T-cell (primary cell): ENCODE measurements around the gene MUC21. TPM values are rescaled to one million over a fixed set of nuclear protein-coding genes. Genes with fewer than 3 reads are reported as not detected.
A peak's percentile ranks its signal among the peaks of the same experiment; 100 is the strongest.

Source experiments
- ATAC-seq, 4 experiments: fragments of 200-7000 bp in 3 of 4; fragments of 150-1000 bp in 1 of 4; cut with Tn5 transposase; replicated peaks in 1 of 4; 1 replicate in 3 of 4; 2 replicates in 1 of 4; pipeline ENCODE4 v1.10.0; 2021; ENCODE audit warnings: moderate library complexity in 3 of 4, mild to moderate bottlenecking in 2 of 4, moderate number of reproducible peaks in 1 of 4
- CTCF ChIA-PET, 2 donors: fragments of 300-600 bp; sonication (Branson Sonifier 250); formaldehyde crosslinking; loops; one replicate each; lab custom pipeline; 2022; ENCODE audit warnings: antibody characterized with exemption in 2 of 2; lab: Charles Lee
- POLR2A ChIA-PET, 2 donors: fragments of 300-600 bp; sonication (Branson Sonifier 250); formaldehyde crosslinking; loops; one replicate each; lab custom pipeline; 2022; ENCODE audit warnings: antibody characterized with exemption in 2 of 2; lab: Charles Lee
- DNase-seq, 35 experiments: peaks; one replicate each; pipeline versions ENCODE4 v3.0.0 to v3.0.0-alpha.2; 2013 to 2023
- H3K27ac ChIP-seq: one replicate; pipeline ENCODE4 v1.5.1; 2013; ENCODE audit warnings: low read length
- H3K27me3 ChIP-seq, 2 experiments: replicated peaks in 1 of 2; 1 replicate in 1 of 2; 2 replicates in 1 of 2; pipeline versions ENCODE4 v1.6.1 to v1.7.0; 2013; ENCODE audit warnings: low read length in 1 of 2, mixed read lengths in 1 of 2; ENCODE audit not compliant: control insufficient read depth in 2 of 2, insufficient read depth in 2 of 2; ENCODE audit errors: extremely low read depth in 1 of 2
- H3K36me3 ChIP-seq, 2 donors: 1 replicate in 1 of 2; 2 replicates in 1 of 2; pipeline versions ENCODE4 v1.6.1 to v1.7.0; 2013; ENCODE audit warnings: low read length in 1 of 2; ENCODE audit not compliant: control insufficient read depth in 2 of 2, insufficient read depth in 1 of 2; ENCODE audit errors: extremely low read depth in 1 of 2
- H3K4me1 ChIP-seq, 2 experiments: 1 replicate in 1 of 2; 2 replicates in 1 of 2; pipeline versions ENCODE4 v1.6.1 to v1.7.0; 2013; ENCODE audit warnings: low read length in 2 of 2, mixed read lengths in 1 of 2; ENCODE audit not compliant: insufficient read depth in 2 of 2, control insufficient read depth in 1 of 2; ENCODE audit errors: extremely low read depth in 1 of 2
- H3K4me3 ChIP-seq, 2 donors: 1 replicate in 1 of 2; 2 replicates in 1 of 2; pipeline versions ENCODE4 v1.5.1 to v1.7.0; 2013; ENCODE audit warnings: mild to moderate bottlenecking in 2 of 2, low read length in 1 of 2, moderate library complexity in 1 of 2; ENCODE audit not compliant: control insufficient read depth in 1 of 2; ENCODE audit errors: extremely low read depth in 1 of 2
- H3K9me3 ChIP-seq: 2 replicates; pipeline ENCODE4 v1.7.0; 2013
- H3K27ac Mint-ChIP-seq, 2 donors: one replicate each; pipeline ENCODE4 v1.8.0; 2020 to 2021; ENCODE audit warnings: mild to moderate bottlenecking in 2 of 2, mixed read lengths in 2 of 2
- H3K27me3 Mint-ChIP-seq, 2 donors: one replicate each; pipeline ENCODE4 v1.8.0; 2021 to 2022; ENCODE audit warnings: mixed read lengths in 2 of 2
- H3K36me3 Mint-ChIP-seq: one replicate; pipeline ENCODE4 v1.8.0; 2021; ENCODE audit warnings: mixed read lengths
- H3K4me1 Mint-ChIP-seq, 3 donors: one replicate each; pipeline ENCODE4 v1.8.0; 2020 to 2022; ENCODE audit warnings: mixed read lengths in 3 of 3, mild to moderate bottlenecking in 1 of 3
- H3K4me3 Mint-ChIP-seq, 3 donors: one replicate each; pipeline ENCODE4 v1.8.0; 2020 to 2022; ENCODE audit warnings: mild to moderate bottlenecking in 3 of 3, mixed read lengths in 3 of 3, moderate library complexity in 3 of 3
- H3K9me3 Mint-ChIP-seq, 3 donors: one replicate each; pipeline ENCODE4 v1.8.0; 2020 to 2022; ENCODE audit warnings: mixed read lengths in 3 of 3
- WGBS: methylation state at CpG from one replicate; pipeline ENCODE4 v1.1.5; 2013; ENCODE audit warnings: missing lambda C conversion rate; ENCODE audit not compliant: insufficient coverage; 5-methylcytosine and 5-hydroxymethylcytosine counted together
- total RNA-seq, 35 experiments: library from RNA in 6 of 35; stranded (reverse) in 6 of 35; fragments of 120-200 nt in 1 of 35; gene quantifications; one replicate each; pipeline versions ENCODE4 v1.2.1 to v1.2.4 and lab custom pipeline; 2013 to 2026

Gene MUC21
- total RNA-seq, 5 donors from 2014 or later (not counting 1 experiment from before 2014, with no cell fraction given) = not detected

- Histone ChIP-seq H3K4me1 (peaks cover 0 to 21% of the 10 kb centered on the region in 2 experiments), H3K9me3 (no peaks in the 10 kb centered on the region), H3K4me3 (peak overlapping the region; percentile 53 to 77), H3K36me3 (no peaks in the 10 kb centered on the region), H3K27me3 (peaks cover 8 to 32% of the 10 kb centered on the region in 2 experiments), H3K27ac (no peak overlapping the region)
- ChIA-PET POLR2A (interaction anchor here in 1 of 2 donors (0.5 kb wide), 1 partner anchor 273 kb away, joined by 4 read pairs; no protein-coding TSS in a partner anchor), CTCF (interaction anchor here in 1 of 2 donors (1.2 kb wide), 1 partner anchor 133 kb away, joined by 4 read pairs; no protein-coding TSS in a partner anchor)
- 92% methylated on average over 4 of the region's 9 CpGs for WGBS
- H3K4me3 Mint-ChIP-seq = peak overlapping the region; percentile 80 to 82 (median 82)
- DNase-seq (peak in 3 of 35 experiments; percentile 7 to 13 (median 11)), ATAC-seq (no peak)
- peaks cover 0 to 6% (median 0%) of the 10 kb centered on the region in 3 donors for H3K9me3 Mint-ChIP-seq
- peaks cover 15 to 23% (median 17%) of the 10 kb centered on the region in 3 donors for H3K4me1 Mint-ChIP-seq
- no peaks in the 10 kb centered on the region for H3K36me3 Mint-ChIP-seq
- peak overlapping the region; percentile 42 to 93 for H3K27ac Mint-ChIP-seq
- peaks cover 23 to 30% of the 10 kb centered on the region in 2 donors for H3K27me3 Mint-ChIP-seq
These were observed 28.7 kb upstream of the MUC21 start for GRCh38 chr6:30954631-30955366.

- 1% methylated on average over 34 of the region's 46 CpGs for WGBS
- H3K27me3 Mint-ChIP-seq = peaks cover 19 to 23% of the 10 kb centered on the region in 2 donors
These were observed 28.0 kb upstream of the MUC21 start for GRCh38 chr6:30955367-30956042.

GRCh38 chr6:30957716-30958115, 25.8 kb upstream of the MUC21 start:
- CTCF ChIA-PET = no interaction called here
- no peak overlapping the region for H3K27ac Mint-ChIP-seq

More at GRCh38 chr6:30955367-30956042, 28.0 kb upstream of the MUC21 start:
- Histone ChIP-seq H3K4me1 (peaks cover 0 to 21% of the 10 kb centered on the region in 2 experiments), H3K27ac (peak overlapping the region; percentile 30), H3K9me3 (no peaks in the 10 kb centered on the region), H3K36me3 (no peaks in the 10 kb centered on the region), H3K4me3 (peak overlapping the region; percentile 53 to 77), H3K27me3 (peaks cover 8 to 32% of the 10 kb centered on the region in 2 experiments)
- Mint-ChIP-seq H3K4me1 (peaks cover 15 to 23% (median 17%) of the 10 kb centered on the region in 3 donors), H3K4me3 (peak overlapping the region; percentile 80 to 82 (median 82)), H3K36me3 (no peaks in the 10 kb centered on the region), H3K27ac (peak overlapping the region; percentile 42 to 93), H3K9me3 (peaks cover 0 to 6% (median 0%) of the 10 kb centered on the region in 3 donors)
- peak; percentile 35 to 81 (median 70) for DNase-seq
- ATAC-seq = peak; percentile 90 to 94 (median 93)
- CTCF ChIA-PET = interaction anchor here in 1 of 2 donors (0.6 to 1.2 kb wide), 2 partner anchors 123 to 132 kb away, joined by 3 to 4 read pairs; no protein-coding TSS in a partner anchor
- POLR2A ChIA-PET = interaction anchor here in 1 of 2 donors (0.5 to 0.7 kb wide), 2 partner anchors 36 to 274 kb away, joined by 4 to 6 read pairs; no protein-coding TSS in a partner anchor

GRCh38 chr6:30960907-30961673, 22.4 kb upstream of the MUC21 start:
- Histone ChIP-seq H3K4me1 (peaks cover 0 to 21% of the 10 kb centered on the region in 2 experiments), H3K36me3 (no peaks in the 10 kb centered on the region), H3K27ac (no peak overlapping the region), H3K4me3 (no peak overlapping the region), H3K9me3 (no peaks in the 10 kb centered on the region), H3K27me3 (peaks cover 4 to 34% of the 10 kb centered on the region in 2 experiments)
- DNase-seq (no peak), ATAC-seq (no peak)
- POLR2A ChIA-PET = no interaction called here
- Mint-ChIP-seq H3K4me1 (peaks cover 2 to 25% (median 23%) of the 10 kb centered on the region in 3 donors), H3K27me3 (peaks cover 30 to 32% of the 10 kb centered on the region in 2 donors), H3K27ac (no peak overlapping the region), H3K9me3 (no peaks in the 10 kb centered on the region), H3K36me3 (no peaks in the 10 kb centered on the region), H3K4me3 (no peak overlapping the region)
- WGBS = 84% methylated on average over 5 of the region's 9 CpGs
- CTCF ChIA-PET = no interaction called here

More at GRCh38 chr6:30957716-30958115, 25.8 kb upstream of the MUC21 start:
- ATAC-seq (no peak), DNase-seq (no peak)
- Mint-ChIP-seq H3K9me3 (no peaks in the 10 kb centered on the region), H3K4me1 (peaks cover 15 to 23% (median 19%) of the 10 kb centered on the region in 3 donors), H3K36me3 (no peaks in the 10 kb centered on the region), H3K27me3 (peaks cover 8 to 13% of the 10 kb centered on the region in 2 donors), H3K4me3 (no peak overlapping the region)
- H3K4me1 ChIP-seq = peaks cover 0 to 21% of the 10 kb centered on the region in 2 experiments
- POLR2A ChIA-PET = no interaction called here
- no peak overlapping the region for H3K27ac ChIP-seq
- no peak overlapping the region for H3K4me3 ChIP-seq
- H3K36me3 ChIP-seq = no peaks in the 10 kb centered on the region
- 50% methylated on average over 1 of the region's 2 CpGs for WGBS
- no peaks in the 10 kb centered on the region for H3K9me3 ChIP-seq
- H3K27me3 ChIP-seq = peaks cover 4 to 28% of the 10 kb centered on the region in 2 experiments

GRCh38 chr6:30962716-30963115, 20.8 kb upstream of the MUC21 start:
- Mint-ChIP-seq H3K9me3 (no peaks in the 10 kb centered on the region), H3K36me3 (no peaks in the 10 kb centered on the region), H3K4me1 (peaks cover 0 to 16% (median 11%) of the 10 kb centered on the region in 3 donors), H3K4me3 (no peak overlapping the region), H3K27ac (no peak overlapping the region), H3K27me3 (peaks cover 31 to 37% of the 10 kb centered on the region in 2 donors)
- Histone ChIP-seq H3K36me3 (no peaks in the 10 kb centered on the region), H3K27me3 (peaks cover 0 to 26% of the 10 kb centered on the region in 2 experiments), H3K27ac (no peak overlapping the region), H3K4me3 (no peak overlapping the region), H3K4me1 (peaks cover 0 to 16% of the 10 kb centered on the region in 2 experiments), H3K9me3 (no peaks in the 10 kb centered on the region)
- CTCF ChIA-PET = no interaction called here
- POLR2A ChIA-PET = interaction anchor here (0.5 to 0.7 kb wide), 2 partner anchors 27 to 67 kb away, joined by 3 to 4 read pairs; no protein-coding TSS in a partner anchor
- DNase-seq (no peak), ATAC-seq (no peak)
